Mesenteric fat pad (tissue), 1 donor: ENCODE measurements around the gene COP1. TPM values are rescaled to one million over a fixed set of nuclear protein-coding genes. Genes with fewer than 3 reads are reported as not detected.
"Not testable (repeated sequence)": the region's sequence is repeated elsewhere in the genome, so short reads cannot be mapped to it uniquely, and the experiment has no call there.

Experiments used
- DNase-seq: peaks from one replicate; pipeline ENCODE4 v3.0.0-alpha.2; 2020; ENCODE audit warnings: low spot score
- total RNA-seq: library from RNA; stranded (reverse); fragmentation: NEBNext Ultra II Directional; extraction: Animal tissue kit (Norgen Biotek cat#: 25700); gene quantifications from one replicate; pipeline ENCODE4 v1.2.1, GENCODE V29; 2021
- donor health status: DM: yes; HTN: yes; CAD: no.

Gene COP1
- total RNA-seq, 1 donor from 2014 or later: 41.4 TPM

- no peak for DNase-seq
Observed at GRCh38 chr1:176136891-176137290, 70.2 kb downstream of the COP1 start.

GRCh38 chr1:176134666-176135065, 72.4 kb downstream of the COP1 start:
- DNase-seq: no peak

- no peak for DNase-seq
Observed at GRCh38 chr1:176122282-176122681, 84.8 kb downstream of the COP1 start.

DNA sequence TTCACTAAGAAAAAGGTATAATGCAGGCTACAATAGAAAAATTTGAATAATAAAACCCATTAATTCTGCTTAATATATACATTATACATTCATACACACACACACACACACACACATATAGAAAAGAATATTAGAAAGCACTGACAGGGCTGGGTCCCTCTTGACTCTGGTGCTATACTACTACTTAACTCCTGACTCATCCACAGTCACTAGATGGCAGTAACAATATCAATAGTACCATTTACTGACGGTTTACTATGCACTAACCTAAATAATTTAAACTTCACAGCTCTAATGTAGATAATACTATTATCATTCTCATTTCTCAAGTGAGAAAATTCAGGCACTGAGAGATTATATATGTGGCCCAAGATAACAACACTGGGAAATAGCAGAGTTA, 87.5 kb downstream of the COP1 start:
- DNase-seq: no peak

- no peak for DNase-seq
Observed at GRCh38 chr1:176118985-176119384, 88.1 kb downstream of the COP1 start.

- DNase-seq: no peak
Observed at GRCh38 chr1:176111835-176112234, 95.3 kb downstream of the COP1 start.

DNA sequence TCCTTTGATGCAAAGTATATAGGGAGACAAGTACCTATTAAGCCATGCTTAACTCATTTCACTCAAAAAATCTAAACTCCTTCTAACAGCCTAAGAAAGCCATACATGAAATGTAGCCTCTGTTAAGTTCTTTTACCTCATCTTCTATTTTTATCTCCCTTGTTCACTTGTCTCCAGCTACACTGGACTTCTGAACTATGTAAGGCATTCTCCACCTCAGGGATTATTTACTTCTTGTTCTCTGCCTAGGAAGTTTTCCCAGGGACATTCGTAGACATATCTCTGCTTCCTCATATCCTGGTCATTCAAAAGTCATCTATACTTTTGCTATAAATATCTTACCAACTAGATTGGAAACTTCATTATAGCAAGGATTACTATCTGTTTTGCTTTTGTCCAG, 96.9 kb downstream of the COP1 start:
- DNase-seq: no peak

DNA sequence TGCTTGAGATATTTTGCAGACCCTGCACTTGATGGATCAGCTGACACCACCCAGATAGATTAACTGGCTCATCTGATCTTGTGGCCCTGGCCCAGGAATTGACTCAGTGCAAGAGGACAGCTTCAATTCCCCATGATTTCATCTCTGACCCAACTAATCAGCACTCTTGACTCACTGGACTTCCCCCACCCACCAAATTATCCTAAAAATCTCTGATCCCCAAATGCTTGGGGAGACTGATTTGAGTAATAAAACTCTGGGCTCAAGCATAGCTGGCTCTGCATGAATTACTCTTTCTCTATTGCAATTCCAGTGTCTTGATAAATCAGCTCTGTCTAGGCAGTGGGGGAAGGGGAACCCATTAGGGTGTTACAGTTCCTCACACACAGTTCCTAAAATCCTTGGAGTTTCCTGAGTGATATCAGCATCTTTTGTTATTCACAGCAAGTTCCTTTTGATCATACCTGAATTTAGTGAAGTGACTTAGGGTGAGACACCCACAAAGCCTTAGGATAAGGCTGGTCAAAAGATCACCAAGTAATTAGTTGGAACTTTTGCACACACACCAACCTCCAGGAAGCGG, 104.2 kb downstream of the COP1 start:
- no peak for DNase-seq

DNA sequence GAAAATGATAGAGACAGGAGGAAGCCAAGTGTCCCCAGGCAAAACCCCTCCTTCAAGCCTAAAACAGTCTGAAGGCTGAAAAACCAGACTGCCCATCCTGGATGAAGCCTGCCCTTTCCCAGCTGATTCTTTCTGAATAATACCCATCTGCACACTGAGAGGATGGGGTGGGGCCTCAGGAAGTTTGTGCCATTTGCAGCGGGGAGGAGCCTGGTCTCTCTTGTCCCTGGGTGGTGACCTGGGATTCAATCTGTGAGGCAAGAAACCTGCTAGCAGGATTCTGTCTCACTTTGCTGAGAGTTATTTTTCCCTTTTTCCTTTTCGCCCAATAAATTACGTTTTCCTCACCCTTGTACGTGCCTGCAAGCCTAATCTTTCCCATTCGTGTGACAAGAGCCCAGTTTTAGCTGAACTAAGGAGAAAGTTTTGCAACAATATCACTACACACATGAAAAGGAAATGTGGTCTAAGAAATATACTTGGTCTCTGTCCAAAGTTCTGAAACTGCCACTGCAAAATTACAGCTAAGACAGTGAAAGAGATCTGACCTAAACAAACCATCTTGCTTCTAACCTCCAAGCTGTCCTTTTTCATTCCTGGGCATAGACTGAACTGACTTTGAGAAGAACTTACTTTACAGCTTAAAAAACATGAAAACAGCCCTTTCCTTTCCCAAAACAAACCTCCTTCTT, 105.0 kb downstream of the COP1 start:
- DNase-seq: no peak

DNA sequence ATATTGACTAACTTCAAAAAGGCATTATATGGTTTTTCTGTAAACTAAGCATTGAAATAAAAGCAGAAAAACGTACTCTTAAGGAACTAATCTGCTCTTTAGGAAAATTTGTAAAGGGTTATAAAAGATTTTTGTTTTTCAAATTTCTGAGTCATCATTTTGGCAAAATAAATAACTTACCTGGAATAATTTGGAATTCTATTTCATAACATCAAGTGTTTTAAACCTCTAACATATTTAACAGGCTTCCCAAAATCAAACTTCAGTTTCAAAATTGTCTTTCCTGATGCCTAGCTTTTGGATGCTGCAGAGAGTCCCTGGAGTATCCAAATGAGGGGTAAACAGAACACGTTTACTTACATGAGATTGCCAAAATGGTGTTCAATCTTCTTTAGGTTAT, 108.5 kb downstream of the COP1 start:
- no peak for DNase-seq

DNA sequence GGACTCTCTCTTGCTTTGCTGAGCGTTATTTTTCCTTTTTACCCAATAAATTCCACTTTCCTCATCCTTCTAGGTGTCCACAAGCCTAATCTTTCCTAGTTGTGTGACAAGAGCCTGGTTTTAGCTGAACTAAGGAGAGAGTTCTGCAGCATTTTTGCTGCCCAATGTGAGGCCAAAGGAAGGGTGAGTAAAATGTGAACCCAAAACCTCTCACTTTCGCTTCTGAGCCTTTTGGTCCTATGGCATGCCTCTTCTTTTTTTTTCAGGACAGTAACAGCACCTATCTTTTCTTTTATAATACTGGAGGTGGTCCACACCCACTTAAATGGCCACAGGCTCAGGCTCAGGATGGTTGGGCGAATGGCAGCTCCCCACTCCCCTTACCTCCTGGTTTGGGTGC, 111.1 kb downstream of the COP1 start:
- no peak for DNase-seq

DNA sequence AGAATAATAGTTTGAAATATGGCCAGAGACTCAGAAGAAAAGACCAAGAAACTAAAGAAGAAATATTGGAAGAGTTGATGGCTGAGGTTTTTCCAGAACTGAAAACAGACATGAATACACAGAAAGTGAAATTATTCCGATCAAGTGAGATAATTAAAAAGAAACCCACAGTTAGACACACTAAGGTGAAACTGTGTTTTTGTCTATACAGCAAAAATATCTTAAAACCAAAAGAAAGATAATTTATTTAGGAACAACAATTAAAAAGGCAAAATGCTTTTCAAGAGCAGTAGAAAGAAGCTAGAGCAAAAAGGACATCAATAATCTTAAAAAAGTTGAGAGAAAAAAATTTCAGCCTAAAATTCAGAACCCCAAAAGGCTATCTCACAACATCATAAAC, 116.3 kb downstream of the COP1 start:
- DNase-seq: no peak

DNA sequence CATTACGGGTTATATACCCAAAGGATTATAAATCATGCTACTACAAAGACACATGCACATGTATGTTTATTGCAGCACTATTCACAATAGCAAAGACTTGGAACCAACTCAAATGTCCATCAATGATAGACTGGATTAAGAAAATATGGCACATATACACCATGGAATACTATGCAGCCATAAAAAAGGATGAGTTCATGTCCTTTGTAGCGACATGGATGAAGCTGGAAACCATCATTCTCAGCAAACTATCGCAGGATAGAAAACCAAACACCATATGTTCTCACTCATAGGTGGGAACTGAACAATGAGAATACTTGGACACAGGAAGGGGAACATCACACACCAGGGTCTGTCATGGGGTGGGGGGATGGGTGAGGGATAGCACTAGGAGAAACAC, 119.3 kb downstream of the COP1 start:
- not testable (repeated sequence) for DNase-seq

DNA sequence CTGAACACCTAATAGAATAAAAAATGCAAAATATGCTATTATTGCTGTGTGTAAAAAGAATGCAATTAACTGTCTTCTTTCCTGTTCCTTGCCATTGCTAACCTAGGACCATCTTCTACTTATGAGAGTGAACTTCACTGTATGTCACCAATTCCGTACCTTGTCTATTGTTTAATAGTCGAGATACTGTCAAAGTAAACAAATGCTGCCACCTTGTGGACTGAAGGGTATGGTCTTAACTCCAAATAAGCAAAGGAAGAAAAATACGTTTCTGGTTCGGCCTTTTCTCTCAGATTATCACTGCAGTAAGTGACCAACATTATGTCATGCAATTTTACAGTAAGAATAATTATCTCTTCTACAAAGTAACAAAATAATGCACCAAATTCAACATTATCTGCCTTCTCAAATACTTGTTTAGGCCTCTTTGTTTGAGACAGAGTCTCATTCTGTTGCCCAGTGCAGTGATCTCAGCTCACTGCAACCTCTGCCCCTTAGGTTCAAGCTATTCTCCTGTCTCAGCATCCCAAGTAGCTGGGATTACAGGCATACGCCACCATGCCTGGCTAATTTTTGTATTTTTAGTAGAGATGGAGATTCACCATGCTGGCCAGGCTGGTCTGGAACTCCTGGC, 133.4 kb downstream of the COP1 start:
- DNase-seq: no peak

DNA sequence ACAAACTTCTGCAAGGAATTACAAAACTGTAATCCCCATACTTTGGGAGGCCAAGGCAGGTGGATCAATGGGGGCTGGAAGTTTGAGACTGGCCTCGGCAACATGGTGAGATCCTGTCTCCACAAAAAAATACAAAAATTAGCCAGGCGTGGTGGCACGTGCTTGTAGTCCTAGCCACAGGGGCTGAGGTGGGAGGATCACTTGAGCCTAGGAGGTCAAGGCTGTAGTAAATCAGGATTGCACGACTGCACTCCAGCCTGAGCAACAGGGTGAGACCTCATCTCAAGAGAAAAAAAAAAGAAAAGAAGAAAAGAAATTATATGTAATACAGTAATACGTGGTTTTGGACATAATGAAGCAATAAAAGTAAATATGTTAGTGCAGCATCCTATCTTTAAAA, 138.2 kb downstream of the COP1 start:
- DNase-seq: no peak

GRCh38 chr1:176068256-176068655, 138.8 kb downstream of the COP1 start:
- DNase-seq: no peak

DNA sequence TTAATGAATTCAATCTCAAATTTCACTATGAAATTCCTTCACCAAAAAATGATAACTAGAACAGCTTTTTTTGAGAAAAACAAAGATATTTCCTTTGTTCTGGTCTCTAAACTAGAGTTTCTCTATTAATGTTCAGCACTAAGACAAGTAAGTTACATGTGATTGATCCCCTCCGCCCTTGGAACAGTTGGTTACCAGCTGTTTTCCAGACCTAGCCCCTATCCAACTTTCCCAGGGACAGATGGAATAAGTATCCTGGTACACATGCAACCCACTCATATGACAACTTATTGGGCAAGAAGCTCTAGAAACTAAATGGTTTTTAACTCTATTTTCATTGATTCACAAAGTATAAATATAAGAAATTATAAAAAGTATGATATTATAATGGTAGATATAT, 140.4 kb downstream of the COP1 start:
- no peak for DNase-seq

DNA sequence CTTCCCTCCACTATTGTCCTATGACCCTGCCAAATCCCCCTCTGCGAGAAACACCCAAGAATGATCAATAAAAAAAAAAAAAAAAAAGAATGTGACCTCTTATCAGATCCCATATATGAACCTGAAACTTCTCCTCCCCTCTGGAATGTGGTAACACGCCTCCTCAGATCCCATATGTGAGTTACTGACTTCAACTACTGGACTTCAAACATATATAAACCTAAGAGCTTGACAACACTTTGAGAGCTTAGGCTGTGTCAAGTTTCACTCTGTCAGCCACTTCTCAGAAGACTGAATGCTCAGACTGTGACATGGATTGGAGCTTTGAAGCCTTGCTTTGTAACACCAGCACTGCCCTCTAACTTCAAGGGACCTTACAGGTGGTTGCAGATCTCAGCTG, 148.4 kb downstream of the COP1 start:
- DNase-seq: no peak

GRCh38 chr1:176056312-176056711, 150.8 kb downstream of the COP1 start:
- no peak for DNase-seq

DNA sequence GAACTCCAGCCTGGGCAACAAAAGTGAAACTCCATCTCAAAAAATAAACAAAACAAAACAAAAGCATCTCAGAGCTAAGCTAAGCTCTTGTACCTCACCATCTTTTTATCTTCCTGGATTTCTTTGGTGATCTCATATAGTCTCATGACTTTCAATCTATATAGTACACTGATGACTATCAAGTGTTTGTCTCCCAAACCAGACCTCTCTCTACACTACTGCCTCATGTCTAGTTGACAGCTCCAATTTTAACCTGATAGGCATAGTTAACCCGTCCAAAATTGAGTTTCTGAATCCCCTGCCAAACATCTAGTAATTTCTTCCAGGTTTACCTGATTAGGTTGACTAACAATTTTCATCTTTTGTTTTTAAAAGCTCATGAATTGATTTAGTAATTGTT, 151.7 kb downstream of the COP1 start:
- DNase-seq: no peak

DNA sequence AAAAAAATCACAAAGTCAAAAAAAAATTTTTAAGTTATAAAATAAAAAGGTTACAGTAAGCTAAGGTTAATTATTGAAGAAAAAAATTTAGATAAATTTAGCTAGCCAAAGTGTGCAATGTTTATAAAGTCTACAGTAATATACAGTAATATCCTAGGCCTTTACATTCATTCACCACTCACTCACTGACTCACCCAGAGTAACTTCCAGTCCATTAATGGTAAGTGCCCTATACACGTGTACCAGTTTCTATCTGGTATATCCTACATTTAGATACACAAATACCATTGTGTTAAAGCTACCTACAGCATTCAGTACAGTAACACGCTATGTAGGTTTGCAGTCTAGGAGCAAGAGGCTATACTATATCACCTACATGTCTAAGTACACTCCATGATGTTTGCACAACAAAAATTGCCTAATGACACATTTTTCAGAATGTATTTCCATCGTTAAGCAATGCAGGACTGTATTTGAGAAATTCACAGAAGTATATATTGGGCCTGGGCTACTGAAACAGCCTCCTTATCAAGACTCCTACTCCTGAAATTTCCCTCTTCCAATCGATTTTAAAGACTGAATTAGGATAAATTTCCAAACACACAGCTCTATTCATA, 155.1 kb downstream of the COP1 start:
- no peak for DNase-seq

- DNase-seq: no peak
Observed at GRCh38 chr1:176051402-176051801, 155.7 kb downstream of the COP1 start.

DNA sequence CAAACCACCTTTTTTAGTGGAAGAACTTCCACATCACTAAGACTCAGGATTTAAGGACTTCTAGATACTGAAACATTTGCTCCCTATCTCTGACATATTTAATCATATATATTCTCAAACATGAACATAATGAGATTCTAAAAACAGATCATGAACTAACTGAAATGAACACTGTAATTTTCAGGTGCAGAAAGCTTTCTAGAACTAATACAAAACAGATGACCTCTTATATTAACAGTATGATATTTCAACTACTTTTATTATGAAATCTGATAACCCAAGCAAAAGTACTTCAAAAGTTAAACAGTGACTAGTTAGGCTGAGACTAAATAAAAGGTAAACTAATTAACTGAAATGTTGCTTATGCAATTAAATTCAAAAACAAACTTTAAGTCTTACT, 157.5 kb downstream of the COP1 start:
- no peak for DNase-seq
